ENCODE data around the gene ADAR.

ADAR gene

GRCh38 chr1:154603317-154603716, 4.7 kb downstream of the ADAR start:
- Histone ChIP-seq H3K36me3 (ENCODE audit: control insufficient read depth in 2 of 2, insufficient read depth in 2 of 2, low read length in 2 of 2) (peaks cover 34 to 42% of the 10 kb centered on the region in 2 donors), H3K27ac (ENCODE audit: low read depth in 2 of 2, low read length in 2 of 2) (no peak overlapping the region), H3K9ac (ENCODE audit: low read depth in 1 of 2, low read length in 2 of 2) (no peak overlapping the region), H3K27me3 (ENCODE audit: control insufficient read depth in 2 of 2, insufficient read depth in 2 of 2, low read length in 2 of 2) (no peaks in the 10 kb centered on the region), H3K4me1 (ENCODE audit: control insufficient read depth in 2 of 2, insufficient read depth in 2 of 2, low read length in 2 of 2) (peaks cover 10 to 12% of the 10 kb centered on the region in 2 donors), H3K4me3 (ENCODE audit: low read length in 2 of 2) (no peak overlapping the region), H3K9me3 (ENCODE audit: control insufficient read depth in 2 of 2, low read length in 2 of 2) (no peaks in the 10 kb centered on the region)

- Histone ChIP-seq H3K9ac (ENCODE audit: low read depth in 1 of 2, low read length in 2 of 2) (no peak overlapping the region), H3K36me3 (ENCODE audit: control insufficient read depth in 2 of 2, insufficient read depth in 2 of 2, low read length in 2 of 2) (peaks cover 66 to 72% of the 10 kb centered on the region in 2 donors), H3K9me3 (ENCODE audit: control insufficient read depth in 2 of 2, low read length in 2 of 2) (no peaks in the 10 kb centered on the region), H3K4me3 (ENCODE audit: low read length in 2 of 2) (no peak overlapping the region), H3K4me1 (ENCODE audit: control insufficient read depth in 2 of 2, insufficient read depth in 2 of 2, low read length in 2 of 2) (no peaks in the 10 kb centered on the region), H3K27me3 (ENCODE audit: control insufficient read depth in 2 of 2, insufficient read depth in 2 of 2, low read length in 2 of 2) (no peaks in the 10 kb centered on the region), H3K27ac (ENCODE audit: low read depth in 2 of 2, low read length in 2 of 2) (no peak overlapping the region)
Observed at GRCh38 chr1:154599658-154600057, 8.3 kb downstream of the ADAR start.

GRCh38 chr1:154598871-154599635, 8.9 kb downstream of the ADAR start:
- no peak overlapping the region for H3K9ac ChIP-seq (ENCODE audit: low read depth in 1 of 2, low read length in 2 of 2)
- no peaks in the 10 kb centered on the region for H3K4me1 ChIP-seq (ENCODE audit: control insufficient read depth in 2 of 2, insufficient read depth in 2 of 2, low read length in 2 of 2)
- no peak overlapping the region for H3K27ac ChIP-seq (ENCODE audit: low read depth in 2 of 2, low read length in 2 of 2)
- peaks cover 71 to 78% of the 10 kb centered on the region in 2 donors for H3K36me3 ChIP-seq (ENCODE audit: control insufficient read depth in 2 of 2, insufficient read depth in 2 of 2, low read length in 2 of 2)
- H3K4me3 ChIP-seq (ENCODE audit: low read length in 2 of 2), result no peak overlapping the region
- H3K9me3 ChIP-seq (ENCODE audit: control insufficient read depth in 2 of 2, low read length in 2 of 2), result no peaks in the 10 kb centered on the region
- no peaks in the 10 kb centered on the region for H3K27me3 ChIP-seq (ENCODE audit: control insufficient read depth in 2 of 2, insufficient read depth in 2 of 2, low read length in 2 of 2)

- H3K27ac ChIP-seq (ENCODE audit: low read depth in 2 of 2, low read length in 2 of 2), result no peak overlapping the region
- no peaks in the 10 kb centered on the region for H3K9me3 ChIP-seq (ENCODE audit: control insufficient read depth in 2 of 2, low read length in 2 of 2)
- no peak overlapping the region for H3K9ac ChIP-seq (ENCODE audit: low read depth in 1 of 2, low read length in 2 of 2)
- H3K36me3 ChIP-seq (ENCODE audit: control insufficient read depth in 2 of 2, insufficient read depth in 2 of 2, low read length in 2 of 2), result peaks cover 79 to 87% of the 10 kb centered on the region in 2 donors
- H3K27me3 ChIP-seq (ENCODE audit: control insufficient read depth in 2 of 2, insufficient read depth in 2 of 2, low read length in 2 of 2), result no peaks in the 10 kb centered on the region
- no peak overlapping the region for H3K4me3 ChIP-seq (ENCODE audit: low read length in 2 of 2)
- no peaks in the 10 kb centered on the region for H3K4me1 ChIP-seq (ENCODE audit: control insufficient read depth in 2 of 2, insufficient read depth in 2 of 2, low read length in 2 of 2)
Observed at GRCh38 chr1:154595621-154596020, 12.4 kb downstream of the ADAR start.

GRCh38 chr1:154594811-154595210, 13.2 kb downstream of the ADAR start:
- H3K4me3 ChIP-seq (ENCODE audit: low read length in 2 of 2), result no peak overlapping the region
- no peaks in the 10 kb centered on the region for H3K27me3 ChIP-seq (ENCODE audit: control insufficient read depth in 2 of 2, insufficient read depth in 2 of 2, low read length in 2 of 2)
- H3K36me3 ChIP-seq (ENCODE audit: control insufficient read depth in 2 of 2, insufficient read depth in 2 of 2, low read length in 2 of 2), result peaks cover 83 to 91% of the 10 kb centered on the region in 2 donors
- H3K27ac ChIP-seq (ENCODE audit: low read depth in 2 of 2, low read length in 2 of 2), result no peak overlapping the region
- no peaks in the 10 kb centered on the region for H3K9me3 ChIP-seq (ENCODE audit: control insufficient read depth in 2 of 2, low read length in 2 of 2)
- no peaks in the 10 kb centered on the region for H3K4me1 ChIP-seq (ENCODE audit: control insufficient read depth in 2 of 2, insufficient read depth in 2 of 2, low read length in 2 of 2)
- no peak overlapping the region for H3K9ac ChIP-seq (ENCODE audit: low read depth in 1 of 2, low read length in 2 of 2)

GRCh38 chr1:154593390-154593789, 14.6 kb downstream of the ADAR start:
- Histone ChIP-seq H3K4me3 (ENCODE audit: low read length in 2 of 2) (no peak overlapping the region), H3K36me3 (ENCODE audit: control insufficient read depth in 2 of 2, insufficient read depth in 2 of 2, low read length in 2 of 2) (peaks cover 85 to 91% of the 10 kb centered on the region in 2 donors), H3K4me1 (ENCODE audit: control insufficient read depth in 2 of 2, insufficient read depth in 2 of 2, low read length in 2 of 2) (no peaks in the 10 kb centered on the region), H3K9me3 (ENCODE audit: control insufficient read depth in 2 of 2, low read length in 2 of 2) (no peaks in the 10 kb centered on the region), H3K27me3 (ENCODE audit: control insufficient read depth in 2 of 2, insufficient read depth in 2 of 2, low read length in 2 of 2) (no peaks in the 10 kb centered on the region), H3K9ac (ENCODE audit: low read depth in 1 of 2, low read length in 2 of 2) (no peak overlapping the region), H3K27ac (ENCODE audit: low read depth in 2 of 2, low read length in 2 of 2) (no peak overlapping the region)

- Histone ChIP-seq H3K4me1 (ENCODE audit: control insufficient read depth in 2 of 2, insufficient read depth in 2 of 2, low read length in 2 of 2) (no peaks in the 10 kb centered on the region), H3K4me3 (ENCODE audit: low read length in 2 of 2) (no peak overlapping the region), H3K36me3 (ENCODE audit: control insufficient read depth in 2 of 2, insufficient read depth in 2 of 2, low read length in 2 of 2) (peaks cover 85 to 91% of the 10 kb centered on the region in 2 donors), H3K27me3 (ENCODE audit: control insufficient read depth in 2 of 2, insufficient read depth in 2 of 2, low read length in 2 of 2) (no peaks in the 10 kb centered on the region), H3K27ac (ENCODE audit: low read depth in 2 of 2, low read length in 2 of 2) (no peak overlapping the region), H3K9ac (ENCODE audit: low read depth in 1 of 2, low read length in 2 of 2) (no peak overlapping the region), H3K9me3 (ENCODE audit: control insufficient read depth in 2 of 2, low read length in 2 of 2) (no peaks in the 10 kb centered on the region)
Observed at GRCh38 chr1:154591206-154591605, 16.8 kb downstream of the ADAR start.

- H3K27me3 ChIP-seq (ENCODE audit: control insufficient read depth in 2 of 2, insufficient read depth in 2 of 2, low read length in 2 of 2), result no peaks in the 10 kb centered on the region
- peaks cover 86 to 91% of the 10 kb centered on the region in 2 donors for H3K36me3 ChIP-seq (ENCODE audit: control insufficient read depth in 2 of 2, insufficient read depth in 2 of 2, low read length in 2 of 2)
- no peaks in the 10 kb centered on the region for H3K9me3 ChIP-seq (ENCODE audit: control insufficient read depth in 2 of 2, low read length in 2 of 2)
- no peak overlapping the region for H3K27ac ChIP-seq (ENCODE audit: low read depth in 2 of 2, low read length in 2 of 2)
- no peak overlapping the region for H3K4me3 ChIP-seq (ENCODE audit: low read length in 2 of 2)
- no peaks in the 10 kb centered on the region for H3K4me1 ChIP-seq (ENCODE audit: control insufficient read depth in 2 of 2, insufficient read depth in 2 of 2, low read length in 2 of 2)
- no peak overlapping the region for H3K9ac ChIP-seq (ENCODE audit: low read depth in 1 of 2, low read length in 2 of 2)
Observed at GRCh38 chr1:154590756-154591155, 17.2 kb downstream of the ADAR start.

- H3K27ac ChIP-seq (ENCODE audit: low read depth in 2 of 2, low read length in 2 of 2), result no peak overlapping the region
- no peaks in the 10 kb centered on the region for H3K4me1 ChIP-seq (ENCODE audit: control insufficient read depth in 2 of 2, insufficient read depth in 2 of 2, low read length in 2 of 2)
- H3K36me3 ChIP-seq (ENCODE audit: control insufficient read depth in 2 of 2, insufficient read depth in 2 of 2, low read length in 2 of 2), result peaks cover 88 to 94% of the 10 kb centered on the region in 2 donors
- no peak overlapping the region for H3K4me3 ChIP-seq (ENCODE audit: low read length in 2 of 2)
- H3K27me3 ChIP-seq (ENCODE audit: control insufficient read depth in 2 of 2, insufficient read depth in 2 of 2, low read length in 2 of 2), result no peaks in the 10 kb centered on the region
- H3K9ac ChIP-seq (ENCODE audit: low read depth in 1 of 2, low read length in 2 of 2), result no peak overlapping the region
- no peaks in the 10 kb centered on the region for H3K9me3 ChIP-seq (ENCODE audit: control insufficient read depth in 2 of 2, low read length in 2 of 2)
Observed at GRCh38 chr1:154589780-154590179, 18.2 kb downstream of the ADAR start.

GRCh38 chr1:154586641-154587040, 21.3 kb downstream of the ADAR start:
- Histone ChIP-seq H3K4me3 (ENCODE audit: low read length in 2 of 2) (no peak overlapping the region), H3K9me3 (ENCODE audit: control insufficient read depth in 2 of 2, low read length in 2 of 2) (no peaks in the 10 kb centered on the region), H3K9ac (ENCODE audit: low read depth in 1 of 2, low read length in 2 of 2) (no peak overlapping the region), H3K4me1 (ENCODE audit: control insufficient read depth in 2 of 2, insufficient read depth in 2 of 2, low read length in 2 of 2) (no peaks in the 10 kb centered on the region), H3K36me3 (ENCODE audit: control insufficient read depth in 2 of 2, insufficient read depth in 2 of 2, low read length in 2 of 2) (peaks cover 96% of the 10 kb centered on the region in 2 donors), H3K27ac (ENCODE audit: low read depth in 2 of 2, low read length in 2 of 2) (no peak overlapping the region), H3K27me3 (ENCODE audit: control insufficient read depth in 2 of 2, insufficient read depth in 2 of 2, low read length in 2 of 2) (no peaks in the 10 kb centered on the region)
